ENCODE results near the gene ZNF808.
A peak's percentile ranks its signal among the peaks of the same experiment; 100 is the strongest.
"Not testable (repeated sequence)": the region's sequence is repeated elsewhere in the genome, so short reads cannot be mapped to it uniquely, and the experiment has no call there.

Gene ZNF808

GRCh38 chr19:52527134-52527955 is at the start of gene ZNF808:
TSS of gene ZNF808 (plus strand) at chr19:52527668. CDS start at chr19:52543285, 15,617 bp downstream.
- peak; percentile 93 to 98 (median 95) for DNase-seq (ENCODE audit: low read depth in 2 of 3, low spot score in 1 of 3)

- DNase-seq (ENCODE audit: low read depth in 2 of 3, low spot score in 1 of 3) = not testable (repeated sequence)
These were observed 43.2 kb upstream of the ZNF808 start for GRCh38 chr19:52484111-52484743.

- DNase-seq (ENCODE audit: low read depth in 2 of 3, low spot score in 1 of 3) = not testable (repeated sequence)
These were observed 42.4 kb upstream of the ZNF808 start for GRCh38 chr19:52485064-52485463.

- DNase-seq (ENCODE audit: low read depth in 2 of 3, low spot score in 1 of 3) = not testable (repeated sequence)
These were observed 41.8 kb upstream of the ZNF808 start for GRCh38 chr19:52485561-52486240.

GRCh38 chr19:52492201-52492993 is 35.1 kb upstream of the ZNF808 start:
- DNase-seq (ENCODE audit: low read depth in 2 of 3, low spot score in 1 of 3) = no peak

- DNase-seq (ENCODE audit: low read depth in 2 of 3, low spot score in 1 of 3) = no peak
These were observed 34.4 kb upstream of the ZNF808 start for GRCh38 chr19:52492994-52493470.

GRCh38 chr19:52494518-52494917 is 33.0 kb upstream of the ZNF808 start:
- no peak for DNase-seq (ENCODE audit: low read depth in 2 of 3, low spot score in 1 of 3)

- DNase-seq (ENCODE audit: low read depth in 2 of 3, low spot score in 1 of 3) = no peak
These were observed 28.9 kb upstream of the ZNF808 start for GRCh38 chr19:52498571-52498970.

GRCh38 chr19:52500474-52500873 is 27.0 kb upstream of the ZNF808 start:
- not testable (repeated sequence) for DNase-seq (ENCODE audit: low read depth in 2 of 3, low spot score in 1 of 3)

GRCh38 chr19:52500991-52501390 is 26.5 kb upstream of the ZNF808 start:
- not testable (repeated sequence) for DNase-seq (ENCODE audit: low read depth in 2 of 3, low spot score in 1 of 3)

GRCh38 chr19:52507266-52507665 is 20.2 kb upstream of the ZNF808 start:
- no peak for DNase-seq (ENCODE audit: low read depth in 2 of 3, low spot score in 1 of 3)

- no peak for DNase-seq (ENCODE audit: low read depth in 2 of 3, low spot score in 1 of 3)
These were observed 11.3 kb upstream of the ZNF808 start for GRCh38 chr19:52516191-52516590.

- DNase-seq (ENCODE audit: low read depth in 2 of 3, low spot score in 1 of 3) = no peak
These were observed 8.8 kb upstream of the ZNF808 start for GRCh38 chr19:52518646-52519045.

- not testable (repeated sequence) for DNase-seq (ENCODE audit: low read depth in 2 of 3, low spot score in 1 of 3)
These were observed 8.3 kb upstream of the ZNF808 start for GRCh38 chr19:52519175-52519574.

GRCh38 chr19:52520013-52520412 is 7.5 kb upstream of the ZNF808 start:
- no peak for DNase-seq (ENCODE audit: low read depth in 2 of 3, low spot score in 1 of 3)

GRCh38 chr19:52522551-52522950 is 4.9 kb upstream of the ZNF808 start:
- DNase-seq (ENCODE audit: low read depth in 2 of 3, low spot score in 1 of 3) = no peak

- DNase-seq (ENCODE audit: low read depth in 2 of 3, low spot score in 1 of 3) = no peak
These were observed 3.4 kb upstream of the ZNF808 start for GRCh38 chr19:52524086-52524485.

GRCh38 chr19:52527956-52528351 is 486 bp downstream of the ZNF808 start:
- DNase-seq (ENCODE audit: low read depth in 2 of 3, low spot score in 1 of 3) = no peak

GRCh38 chr19:52532480-52532879 is 5.0 kb downstream of the ZNF808 start:
- DNase-seq (ENCODE audit: low read depth in 2 of 3, low spot score in 1 of 3) = no peak

- DNase-seq (ENCODE audit: low read depth in 2 of 3, low spot score in 1 of 3) = no peak
These were observed 6.4 kb downstream of the ZNF808 start for GRCh38 chr19:52533901-52534300.

- DNase-seq (ENCODE audit: low read depth in 2 of 3, low spot score in 1 of 3) = not testable (repeated sequence)
These were observed 7.9 kb downstream of the ZNF808 start for GRCh38 chr19:52535385-52535770.

Data from stimulated activated CD4-positive, alpha-beta T cell treated with anti-CD3 and anti-CD28 coated beads, Interleukin-12 subunit alpha, Interleukin-12 subunit beta, amount 100 ng/mL, for 48 hours (primary cell).